Fibroblast of skin of right biceps (primary cell): ENCODE results near the gene CRYBB1.
"Not testable (repeated sequence)": the region's sequence is repeated elsewhere in the genome, so short reads cannot be mapped to it uniquely, and the experiment has no call there.

Experiments
- DNase-seq: peaks from one replicate; pipeline ENCODE4 v3.0.0-alpha.2; 2013

CRYBB1 gene

DNA sequence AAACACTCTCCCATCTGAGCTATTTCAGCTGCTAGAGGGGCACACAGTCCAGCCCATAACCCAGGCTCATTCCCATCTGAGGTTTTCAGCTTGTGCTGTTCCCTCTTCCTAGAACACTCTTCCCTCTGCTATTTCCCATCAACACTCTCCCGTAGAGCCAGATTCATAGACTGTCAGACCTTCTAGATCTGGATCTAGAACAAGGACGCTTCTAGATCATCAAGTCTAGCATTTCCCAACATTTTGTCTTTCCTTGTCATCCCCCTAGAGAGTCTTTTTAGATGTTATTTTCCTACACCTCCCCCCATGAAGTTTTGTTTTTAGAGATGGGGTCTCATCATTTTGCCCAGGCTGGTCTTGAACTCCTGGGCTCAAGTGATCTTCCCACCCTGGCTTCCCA is 17.3 kb upstream of the CRYBB1 start:
- DNase-seq, result no peak

DNA sequence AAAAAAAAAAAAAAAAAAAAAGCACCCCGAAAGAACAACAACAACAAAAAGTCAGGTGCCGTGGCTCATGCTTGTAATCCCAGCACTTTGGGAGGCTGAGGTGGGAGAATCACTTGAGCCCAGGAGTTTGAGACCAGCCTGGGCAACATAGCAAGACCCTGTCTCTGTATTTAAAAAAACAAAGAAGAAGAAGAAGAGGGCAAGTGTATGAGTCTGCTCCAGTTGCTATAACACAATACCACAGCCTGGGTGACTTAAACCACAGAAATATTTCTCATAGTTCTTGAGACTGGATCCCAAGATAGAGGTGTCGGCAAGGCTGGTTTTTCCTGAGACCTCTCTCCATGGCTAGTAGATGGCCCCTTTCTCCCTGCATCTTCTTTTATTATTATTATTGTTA is 16.4 kb upstream of the CRYBB1 start:
- no peak for DNase-seq

DNA sequence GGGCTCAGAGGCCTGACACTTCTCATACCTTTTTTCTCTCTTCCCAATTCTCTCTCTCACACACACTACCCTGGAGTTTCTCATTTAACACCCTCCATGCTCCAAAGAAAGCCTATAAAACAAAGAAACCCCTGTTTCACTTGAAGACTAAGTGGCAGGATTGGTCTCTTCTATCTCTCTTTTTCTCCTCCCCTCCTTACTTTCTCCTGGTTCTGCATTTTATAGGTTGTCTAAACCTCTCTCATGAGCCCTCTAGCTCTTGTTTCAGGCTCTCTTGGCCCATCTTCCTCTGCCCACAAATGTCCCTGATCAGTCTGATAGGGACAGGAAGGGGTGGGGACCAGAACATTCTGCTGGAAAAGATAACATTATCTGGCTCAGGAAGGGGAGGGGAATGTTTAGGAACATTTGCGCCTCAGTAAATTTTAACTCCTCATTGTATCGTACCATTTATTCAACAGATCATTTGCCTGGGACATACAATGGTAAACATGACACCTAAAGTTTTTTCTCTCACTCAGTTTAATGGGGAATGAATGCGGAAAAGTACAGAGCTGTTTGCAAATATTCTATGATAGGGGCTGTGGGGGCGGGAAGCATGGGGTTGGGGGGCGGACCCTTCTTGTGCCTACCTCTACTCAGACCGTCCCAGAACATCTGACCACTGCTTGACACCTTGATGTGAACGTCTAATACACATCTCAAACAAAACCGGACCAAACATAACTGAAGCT is 14.8 kb upstream of the CRYBB1 start:
- no peak for DNase-seq

DNA sequence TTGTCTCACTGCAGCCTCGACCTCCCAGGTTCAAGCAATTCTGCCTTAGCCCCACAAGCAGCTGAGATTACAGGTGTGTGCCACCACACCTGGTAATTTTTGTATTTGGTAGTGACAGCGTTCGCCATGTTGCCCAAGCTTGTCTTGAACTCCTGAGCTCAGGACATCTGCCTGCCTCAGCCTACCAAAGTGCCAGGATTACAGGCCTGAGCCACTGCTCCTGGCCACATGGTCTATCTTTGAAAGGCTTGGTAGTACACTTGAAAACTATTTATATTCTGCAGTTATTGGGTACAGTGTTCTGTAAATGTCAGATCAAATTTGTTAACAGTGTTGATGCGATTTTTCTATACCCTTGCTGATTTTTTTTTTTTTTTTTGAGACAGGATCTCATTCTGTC is 13.5 kb upstream of the CRYBB1 start:
- no peak for DNase-seq

DNA sequence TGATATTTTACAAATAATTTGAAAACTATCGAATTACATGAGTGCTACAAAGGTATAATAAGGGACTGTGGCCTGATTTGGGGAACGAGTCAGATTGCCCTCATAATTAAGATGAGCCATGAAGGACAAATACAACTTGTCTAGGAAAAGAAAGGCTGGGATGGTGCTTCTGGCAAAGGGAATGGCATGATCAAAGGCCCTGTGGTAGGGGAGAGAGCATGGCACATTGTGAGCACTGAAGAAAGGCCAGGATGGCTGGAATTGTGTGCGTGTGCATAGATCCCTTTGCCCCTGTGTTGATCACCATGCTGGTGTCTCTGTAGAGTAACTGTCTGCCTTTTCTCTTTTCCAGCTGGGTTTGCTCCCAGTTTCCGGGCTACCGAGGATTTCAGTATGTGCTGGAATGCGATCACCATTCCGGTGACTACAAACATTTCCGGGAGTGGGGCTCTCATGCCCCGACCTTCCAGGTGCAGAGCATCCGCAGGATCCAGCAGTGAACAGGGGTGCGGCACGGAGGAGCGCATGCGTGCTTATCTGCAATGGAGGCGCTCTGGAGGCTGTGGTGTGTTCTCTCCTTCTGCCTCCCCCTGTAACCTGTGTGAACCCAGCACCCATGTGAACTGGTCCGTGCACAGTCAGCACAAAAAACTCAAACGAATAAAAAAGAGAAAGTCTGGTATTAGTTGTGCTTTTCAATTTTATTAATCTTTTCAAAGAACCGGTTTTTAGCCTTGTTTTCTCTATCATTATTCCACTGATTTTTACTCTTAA is 12.3 kb upstream of the CRYBB1 start:
- no peak for DNase-seq

GRCh38 chr22:26624803-26625202 is 7.0 kb upstream of the CRYBB1 start:
- DNase-seq, result no peak

DNA sequence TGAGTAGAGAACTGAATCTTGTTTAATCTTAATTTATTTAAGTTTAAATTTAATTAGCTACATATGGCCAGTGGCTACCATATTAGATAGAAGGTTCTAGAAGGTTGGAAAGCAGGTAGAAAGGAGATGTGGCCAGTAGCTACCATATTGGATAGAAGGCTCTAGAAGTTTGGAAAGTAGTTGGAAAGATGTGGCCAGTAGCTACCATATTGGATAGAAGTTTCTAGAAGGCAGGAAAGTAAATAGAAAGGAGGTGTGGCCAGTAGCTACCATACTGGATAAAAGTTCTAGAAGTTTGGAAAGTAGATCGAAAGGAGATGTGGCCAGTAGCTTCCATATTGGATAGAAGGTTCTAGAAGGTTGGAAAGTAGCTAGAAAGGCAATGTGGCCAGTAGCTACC is 6.2 kb upstream of the CRYBB1 start:
- no peak for DNase-seq

- no peak for DNase-seq
Measured at GRCh38 chr22:26621663-26622062, 3.8 kb upstream of the CRYBB1 start, which contains the start of gene CRYBA4. Gene CRYBA4 (plus strand): TSS chr22:26621963. CDS start chr22:26622597, 634 bp downstream.

DNA sequence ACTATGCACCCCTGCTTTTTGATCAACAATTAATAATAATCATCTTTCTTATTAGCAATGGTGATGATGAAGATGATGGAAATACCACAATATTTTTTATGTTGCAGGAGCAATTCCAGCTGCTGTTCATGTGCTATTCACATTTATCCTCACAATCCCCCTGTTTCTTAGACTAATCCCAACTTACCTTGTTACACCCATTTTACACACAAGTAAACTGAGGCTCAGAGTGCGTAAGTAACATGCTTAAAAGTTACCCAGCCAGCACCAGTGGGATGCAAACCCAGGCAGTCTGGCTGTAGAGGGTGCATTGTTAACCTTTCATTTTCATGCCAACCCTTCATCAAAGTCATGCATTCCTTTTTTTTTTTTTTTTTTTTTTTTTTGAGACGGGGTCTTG is 2.4 kb upstream of the CRYBB1 start:
- DNase-seq, result no peak

- no peak for DNase-seq
Measured at GRCh38 chr22:26619510-26619909, 1.7 kb upstream of the CRYBB1 start.

- no peak for DNase-seq
Measured at GRCh38 chr22:26618455-26618854, 628 bp upstream of the CRYBB1 start.

DNA sequence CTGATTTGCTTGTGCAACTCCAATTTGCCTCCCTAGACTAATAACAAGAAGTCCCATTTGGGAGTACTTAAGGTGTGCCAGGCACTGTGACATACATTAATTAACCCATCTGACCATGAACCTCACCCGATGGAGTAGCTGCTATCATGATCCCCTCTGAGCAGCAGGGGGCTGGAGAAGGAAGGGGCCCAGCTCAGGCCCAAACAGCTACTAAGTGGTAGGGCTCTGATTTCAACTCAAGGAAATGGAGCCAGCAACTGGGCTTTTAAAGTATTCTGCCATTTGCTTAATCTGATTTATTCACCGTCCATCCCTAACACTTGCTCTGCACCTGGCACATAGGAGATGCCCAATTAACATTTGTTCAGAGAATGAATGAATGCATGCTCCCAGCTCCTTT is 1.2 kb downstream of the CRYBB1 start:
- no peak for DNase-seq

DNA sequence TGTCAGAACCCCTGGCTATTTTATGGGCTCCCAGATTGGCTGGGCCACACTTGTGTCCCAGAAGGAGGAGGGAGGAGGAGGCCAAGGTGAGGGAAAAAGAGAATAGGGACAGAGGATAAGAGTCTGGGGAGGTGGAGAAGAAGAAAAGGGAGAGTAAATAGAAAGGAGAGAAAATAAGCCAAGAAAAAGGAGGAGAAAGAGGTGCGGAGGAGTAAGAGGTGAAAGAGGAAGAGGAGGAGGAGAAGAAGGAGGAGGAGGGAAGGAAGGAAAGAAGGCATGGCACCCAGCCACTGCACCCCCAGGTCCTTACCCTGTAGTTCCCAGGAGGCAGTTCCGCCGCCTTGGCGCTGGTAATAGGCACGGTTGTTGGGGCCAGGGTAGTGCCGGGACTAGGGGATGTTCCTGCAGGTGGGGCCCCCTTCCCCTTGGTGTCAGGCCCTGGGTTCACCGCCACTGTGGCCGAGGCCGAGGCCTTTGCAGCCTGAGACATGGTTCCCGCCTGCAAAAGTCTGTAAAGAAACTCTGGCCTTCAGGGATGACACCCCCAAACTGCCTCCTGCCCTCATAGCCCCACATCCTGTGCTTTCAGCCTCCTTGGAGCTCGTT is 1.9 kb downstream of the CRYBB1 start:
- DNase-seq, result no peak

DNA sequence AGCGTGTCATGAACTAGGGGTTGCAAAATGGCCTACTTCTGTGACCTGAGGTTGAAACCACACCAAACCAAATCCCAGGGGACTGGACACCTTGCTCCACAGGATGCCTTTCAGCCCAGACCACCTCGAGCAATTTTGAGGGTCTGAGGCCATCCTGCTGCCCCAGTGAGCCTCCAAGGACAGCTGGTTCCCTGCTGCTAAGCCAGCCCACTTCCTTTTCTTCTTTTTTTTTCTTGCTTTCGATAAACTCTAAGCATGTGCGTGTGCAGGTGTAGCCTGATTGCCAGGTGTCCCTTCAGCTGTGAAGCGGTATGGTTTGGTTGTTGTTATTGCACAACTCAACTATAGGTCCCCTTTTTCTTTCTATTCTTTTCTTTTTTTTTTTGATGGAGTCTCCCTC is 2.7 kb downstream of the CRYBB1 start:
- DNase-seq, result no peak

GRCh38 chr22:26614322-26614721 is 3.5 kb downstream of the CRYBB1 start:
- DNase-seq, result no peak

DNA sequence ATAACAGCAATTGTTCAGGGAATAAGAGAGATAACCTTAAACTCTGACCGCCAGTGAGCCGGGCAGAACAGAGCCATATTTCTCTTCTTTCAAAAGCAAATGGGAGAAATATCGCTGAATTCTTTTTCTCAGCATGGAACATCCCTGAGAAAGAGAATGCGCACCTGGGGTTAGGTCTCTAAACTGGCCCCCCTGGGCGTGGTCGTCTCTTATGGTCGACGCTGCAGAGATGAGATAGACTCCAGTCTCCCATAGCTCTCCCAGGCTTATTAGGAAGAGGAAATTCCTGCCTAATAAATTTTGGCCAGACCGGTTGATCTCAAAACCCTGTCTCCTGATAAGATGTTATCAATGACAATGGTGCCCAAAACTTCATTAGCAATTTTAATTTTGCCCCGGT is 4.1 kb downstream of the CRYBB1 start:
- DNase-seq, result not testable (repeated sequence)

- no peak for DNase-seq
Measured at GRCh38 chr22:26612652-26613051, 5.2 kb downstream of the CRYBB1 start.

DNA sequence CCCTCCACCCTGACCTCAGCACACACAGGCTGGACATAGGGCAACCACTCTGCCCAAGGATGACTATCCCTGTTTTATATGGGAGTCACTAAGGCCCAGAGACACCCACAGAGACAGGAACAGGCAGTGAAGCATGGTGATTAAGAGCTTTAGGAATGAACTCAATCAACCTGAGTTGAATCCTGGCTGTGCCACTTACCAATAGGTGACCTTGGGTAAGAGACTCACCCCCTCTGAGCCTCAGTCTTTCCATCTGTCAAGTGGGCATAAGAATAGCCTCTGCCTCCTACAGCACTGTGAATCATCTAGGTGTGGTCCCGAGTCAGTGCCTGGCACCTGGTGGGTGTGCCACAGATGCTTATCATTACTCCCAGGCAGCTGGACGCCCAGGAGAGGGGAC is 6.8 kb downstream of the CRYBB1 start:
- DNase-seq, result peak; percentile 19

DNA sequence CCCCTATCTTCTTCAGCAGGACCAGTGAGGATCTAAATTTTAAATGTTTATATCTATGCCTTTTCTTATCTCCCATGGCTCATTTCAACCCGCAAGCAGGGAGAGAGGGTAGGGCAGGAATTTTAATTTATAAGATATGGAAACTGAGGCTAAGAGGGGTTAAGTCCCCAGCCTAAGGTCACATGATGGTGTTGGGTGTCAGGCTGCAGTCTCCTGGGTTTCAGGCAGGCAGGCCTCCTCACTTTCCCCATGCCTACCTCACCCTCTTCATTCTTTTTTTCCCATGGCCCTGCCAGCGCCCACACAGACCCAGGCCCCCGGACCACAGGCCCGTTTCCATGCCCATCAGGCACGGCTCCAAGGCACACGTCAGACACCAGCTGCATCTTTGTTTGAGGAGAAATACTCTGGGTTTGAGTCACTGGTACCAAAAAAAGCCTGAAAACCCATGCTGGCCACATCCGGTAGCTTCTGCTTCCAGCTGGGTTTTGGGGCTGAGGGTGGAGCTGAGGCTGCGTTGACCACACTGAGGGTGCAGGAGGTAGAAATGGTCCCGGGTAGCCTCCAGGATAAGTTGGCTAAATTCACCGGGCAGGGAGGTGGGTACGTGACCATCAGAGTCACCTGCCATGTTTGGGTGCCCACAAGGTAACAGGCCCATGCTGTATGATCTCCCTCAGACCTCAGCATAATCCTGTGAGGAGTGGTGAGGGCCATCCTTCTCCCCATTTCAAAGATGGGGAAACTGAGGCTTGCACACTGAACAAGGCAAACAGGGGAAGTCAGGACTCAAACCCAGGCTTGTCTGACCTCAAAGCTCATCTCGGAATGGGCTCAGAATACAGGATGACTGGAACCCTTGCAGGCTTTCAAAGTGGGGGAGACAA is 7.5 kb downstream of the CRYBB1 start:
- DNase-seq, result peak; percentile 83

DNA sequence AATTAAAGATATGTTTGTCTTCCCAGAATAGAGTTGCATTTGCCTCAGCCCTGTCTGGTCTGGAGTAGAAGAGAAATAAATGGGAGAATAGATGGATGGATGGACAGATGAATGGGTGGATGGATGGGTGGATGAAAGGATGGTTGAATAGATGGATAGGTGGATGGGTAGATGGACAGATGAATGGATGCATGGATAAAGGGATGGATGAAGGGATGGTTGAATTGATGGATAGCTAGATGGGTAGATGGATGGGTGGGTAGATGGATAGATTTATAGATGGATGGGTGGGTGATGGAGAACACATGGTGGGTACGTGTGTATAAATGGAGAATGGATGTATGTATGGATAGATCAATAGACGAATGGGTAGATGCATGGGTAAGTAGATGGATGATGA is 8.5 kb downstream of the CRYBB1 start:
- DNase-seq, result no peak

- DNase-seq, result no peak
Measured at GRCh38 chr22:26608129-26608528, 9.7 kb downstream of the CRYBB1 start.

- peak; percentile 59 for DNase-seq
Measured at GRCh38 chr22:26606611-26607010, 11.2 kb downstream of the CRYBB1 start.

- DNase-seq, result no peak
Measured at GRCh38 chr22:26604368-26604767, 13.5 kb downstream of the CRYBB1 start.
